Right lobe of liver (tissue), 4 donors: ENCODE data around the gene ZMYND15.
"Not testable (repeated sequence)": the region's sequence is repeated elsewhere in the genome, so short reads cannot be mapped to it uniquely, and the experiment has no call there.

Experiments used
- CTCF ChIP-seq, 4 donors: fragments of 200-600 bp in 3 of 4; fragments of 450-650 bp in 1 of 4; IDR thresholded peaks; one replicate each; pipeline versions ENCODE4 v1.5.1 to v1.8.0; 2016 to 2022; ENCODE audit warnings: antibody characterized with exemption in 4 of 4, mild to moderate bottlenecking in 2 of 4
- POLR2A ChIP-seq: fragments of 450-650 bp; IDR thresholded peaks from one replicate; pipeline ENCODE4 v1.6.1; 2017; ENCODE audit warnings: antibody characterized with exemption, mild to moderate bottlenecking
- donor health status: DM: no; HTN: no; CAD: no.
- donor health status: DM: no; HTN: no; CAD: no.
- donor health status: DM: no; HTN: yes; CAD: no.

- not testable (repeated sequence) for TF ChIP-seq CTCF (IDR thresholded peaks at IDR 0.05); POLR2A
Measured at GRCh38 chr17:4704574-4704907, 35.1 kb upstream of the ZMYND15 start.
